HUES64 (cell line): ENCODE measurements around the gene SFSWAP.
A peak's percentile ranks its signal among the peaks of the same experiment; 100 is the strongest.
"Not testable (repeated sequence)": the region's sequence is repeated elsewhere in the genome, so short reads cannot be mapped to it uniquely, and the experiment has no call there.

ENCODE experiments used
- H3K27ac ChIP-seq: 2 replicates; pipeline ENCODE4 v1.7.0; 2013; ENCODE audit warnings: low read depth, low read length, inconsistent platforms
- H3K27me3 ChIP-seq: 2 replicates; pipeline ENCODE4 v1.6.1; 2013; ENCODE audit warnings: mild to moderate bottlenecking, low read length; ENCODE audit not compliant: insufficient read depth
- H3K36me3 ChIP-seq: 2 replicates; pipeline ENCODE4 v1.6.1; 2013; ENCODE audit warnings: mild to moderate bottlenecking, low read length; ENCODE audit not compliant: insufficient read depth
- H3K4me1 ChIP-seq: 2 replicates; pipeline ENCODE4 v1.6.1; 2013; ENCODE audit warnings: mild to moderate bottlenecking, low read length, moderate library complexity; ENCODE audit not compliant: insufficient read depth
- H3K4me3 ChIP-seq: 2 replicates; pipeline ENCODE4 v1.5.1; 2013; ENCODE audit warnings: mild to moderate bottlenecking, low read length, moderate library complexity
- H3K9ac ChIP-seq: 2 replicates; pipeline ENCODE4 v1.6.1; 2013; ENCODE audit warnings: mild to moderate bottlenecking, low read depth, low read length
- H3K9me3 ChIP-seq: 2 replicates; pipeline ENCODE4 v1.6.1; 2013; ENCODE audit warnings: low read depth, low read length; ENCODE audit not compliant: insufficient read depth
- WGBS: fragments of 150-250, 120-280 bp; methylation state at CpG from one replicate; pipeline ENCODE4 v1.1.7; 2013; ENCODE audit warnings: missing lambda C conversion rate; 5-methylcytosine and 5-hydroxymethylcytosine counted together

The SFSWAP gene

GRCh38 chr12:131737150-131737827 lies 26.4 kb downstream of the SFSWAP start:
- H3K27ac ChIP-seq = peak overlapping the region; percentile 6
- WGBS = 74% methylated on average over 21 of the region's 21 CpGs
- H3K4me1 ChIP-seq = peaks cover 17% of the 10 kb centered on the region
- H3K4me3 ChIP-seq = no peak overlapping the region
- H3K9ac ChIP-seq = 0 out of 2 replicates have a peak overlapping the region, but pooled peaks have one; percentile 5
- peaks cover 82% of the 10 kb centered on the region for H3K36me3 ChIP-seq
- peaks cover 8% of the 10 kb centered on the region; the same call in 1 of the 2 replicates for H3K9me3 ChIP-seq
- H3K27me3 ChIP-seq = no peaks in the 10 kb centered on the region

DNA sequence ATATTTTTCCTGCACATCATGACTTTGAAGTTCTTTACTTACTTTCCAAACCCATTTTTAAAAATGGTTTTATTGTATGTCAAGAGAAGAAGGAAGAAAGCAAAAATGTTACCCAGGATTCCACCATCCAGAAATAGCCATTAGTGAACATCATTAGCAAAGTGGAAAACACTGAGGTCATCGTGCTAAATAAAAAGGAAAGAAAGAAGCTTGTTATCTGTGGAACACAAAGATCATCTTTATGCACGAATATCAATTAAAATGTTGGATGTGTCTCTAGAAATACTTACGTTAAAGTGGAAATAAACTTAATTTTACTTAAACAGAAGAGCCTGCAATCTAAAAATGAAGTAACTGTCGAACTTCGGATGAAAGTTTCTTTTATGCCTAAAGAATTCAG lies 27.3 kb downstream of the SFSWAP start:
- Histone ChIP-seq H3K9me3 (peaks cover 17% of the 10 kb centered on the region), H3K4me3 (no peak overlapping the region), H3K27me3 (no peaks in the 10 kb centered on the region), H3K36me3 (peaks cover 82% of the 10 kb centered on the region), H3K27ac (no peak overlapping the region), H3K9ac (no peak overlapping the region), H3K4me1 (peaks cover 17% of the 10 kb centered on the region)
- WGBS = 97% methylated on average over 5 of the region's 5 CpGs

DNA sequence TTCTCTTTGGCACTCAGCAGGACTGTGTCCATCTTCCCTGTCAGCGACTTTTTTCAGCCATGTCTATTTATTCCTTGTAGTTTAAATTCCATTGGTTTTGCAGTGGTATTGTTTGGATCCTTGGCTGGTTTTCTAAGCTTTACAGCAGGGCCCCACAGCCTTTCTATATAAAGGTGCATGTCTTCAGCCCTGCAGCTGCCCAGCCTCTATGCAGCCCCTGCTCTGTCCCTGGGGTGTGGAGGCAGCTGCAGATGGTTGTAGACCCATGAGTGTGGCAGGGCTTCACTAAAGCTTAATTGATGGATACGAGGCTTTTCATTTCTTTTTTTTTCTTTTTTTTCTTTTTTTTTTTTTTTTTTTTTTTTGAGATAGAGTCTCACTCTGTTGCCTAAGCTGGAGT lies 29.7 kb downstream of the SFSWAP start:
- Histone ChIP-seq H3K4me1 (peaks cover 17% of the 10 kb centered on the region), H3K36me3 (peaks cover 83% of the 10 kb centered on the region), H3K27me3 (no peaks in the 10 kb centered on the region), H3K27ac (no peak overlapping the region), H3K4me3 (no peak overlapping the region), H3K9ac (no peak overlapping the region), H3K9me3 (peaks cover 33% of the 10 kb centered on the region)
- WGBS = 83% methylated on average over 1 of the region's 2 CpGs

- H3K9ac ChIP-seq, H3K4me3 ChIP-seq, H3K27ac ChIP-seq, H3K4me1 ChIP-seq, H3K27me3 ChIP-seq: not testable (repeated sequence)
- H3K9me3 ChIP-seq = peaks cover 33% of the 10 kb centered on the region
- peaks cover 91% of the 10 kb centered on the region for H3K36me3 ChIP-seq
- WGBS = 96% methylated on average over 1 of the region's 3 CpGs
Observed at GRCh38 chr12:131742761-131743160, 31.9 kb downstream of the SFSWAP start.

DNA sequence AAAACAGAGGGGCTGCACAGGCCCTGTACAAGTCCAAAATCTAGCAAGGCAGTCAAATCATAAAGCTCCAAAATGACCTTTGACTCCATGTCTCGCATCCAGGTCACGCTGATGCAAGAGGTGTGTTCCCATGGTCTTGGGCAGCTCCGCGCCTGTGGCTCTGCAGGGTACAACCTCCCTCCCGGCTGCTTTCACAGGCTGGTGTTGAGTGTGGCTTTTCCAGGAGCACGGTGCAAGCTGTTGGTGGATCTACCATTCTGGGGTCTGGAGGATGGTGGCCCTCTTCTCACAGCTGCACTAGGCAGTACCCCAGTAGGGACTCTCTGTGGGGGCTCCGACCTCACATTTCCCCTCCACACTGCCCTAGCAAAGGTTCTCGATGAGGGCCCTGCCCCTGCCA lies 32.5 kb downstream of the SFSWAP start:
- Histone ChIP-seq H3K9me3 (peaks cover 33% of the 10 kb centered on the region), H3K36me3 (peaks cover 91% of the 10 kb centered on the region)
- H3K9ac ChIP-seq, H3K4me1 ChIP-seq, H3K4me3 ChIP-seq, H3K27ac ChIP-seq, H3K27me3 ChIP-seq: not testable (repeated sequence)
- WGBS = 98% methylated on average over 8 of the region's 8 CpGs

DNA sequence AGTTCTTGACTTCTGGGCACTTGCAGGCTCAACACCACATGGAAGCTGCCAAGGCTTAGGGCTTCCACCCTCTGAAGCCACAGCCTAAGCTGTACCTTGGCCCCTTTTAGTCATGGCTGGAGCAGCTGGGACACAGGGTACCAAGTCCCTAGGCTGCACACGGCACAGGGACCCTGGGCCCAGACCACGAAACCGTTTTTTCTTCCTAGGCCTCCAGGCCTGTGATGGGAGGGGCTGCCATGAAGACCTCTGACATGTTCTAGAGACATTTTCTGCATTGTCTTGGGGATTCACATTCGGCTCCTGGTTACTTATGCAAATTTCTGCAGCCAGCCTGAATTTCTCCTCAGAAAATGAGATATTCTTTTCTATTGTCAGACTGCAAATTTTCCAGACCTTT lies 33.0 kb downstream of the SFSWAP start:
- not testable (repeated sequence) for H3K27me3 ChIP-seq, H3K27ac ChIP-seq, H3K4me3 ChIP-seq, H3K9ac ChIP-seq, H3K4me1 ChIP-seq
- Histone ChIP-seq H3K9me3 (peaks cover 33% of the 10 kb centered on the region), H3K36me3 (peaks cover 91% of the 10 kb centered on the region)
- whole genome bisulfite sequencing = 92% methylated on average over 4 of the region's 4 CpGs

DNA sequence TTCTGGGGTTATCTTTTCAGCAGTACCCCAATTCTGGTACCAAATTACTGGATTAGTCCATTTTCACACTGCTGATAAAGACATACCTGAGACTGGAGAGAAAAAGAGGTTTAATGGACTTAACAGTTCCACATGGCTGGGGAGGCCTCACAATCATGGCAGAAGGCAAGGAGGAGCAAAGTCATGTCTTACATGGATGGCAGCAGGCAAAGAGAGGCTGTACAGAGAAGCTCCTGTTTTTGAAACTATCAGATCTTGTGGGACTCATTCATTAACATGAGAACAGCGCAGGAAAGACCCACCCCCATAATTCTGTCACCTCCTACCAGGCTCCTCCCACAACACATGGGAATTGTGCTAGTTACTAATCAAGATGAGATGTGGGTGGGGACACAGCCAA lies 33.8 kb downstream of the SFSWAP start:
- Histone ChIP-seq H3K9me3 (peaks cover 33% of the 10 kb centered on the region), H3K36me3 (peaks cover 87% of the 10 kb centered on the region)
- not testable (repeated sequence) for H3K9ac ChIP-seq, H3K27me3 ChIP-seq, H3K4me1 ChIP-seq, H3K4me3 ChIP-seq, H3K27ac ChIP-seq
- 100% methylated on average over 1 of the region's 1 CpG for WGBS

DNA sequence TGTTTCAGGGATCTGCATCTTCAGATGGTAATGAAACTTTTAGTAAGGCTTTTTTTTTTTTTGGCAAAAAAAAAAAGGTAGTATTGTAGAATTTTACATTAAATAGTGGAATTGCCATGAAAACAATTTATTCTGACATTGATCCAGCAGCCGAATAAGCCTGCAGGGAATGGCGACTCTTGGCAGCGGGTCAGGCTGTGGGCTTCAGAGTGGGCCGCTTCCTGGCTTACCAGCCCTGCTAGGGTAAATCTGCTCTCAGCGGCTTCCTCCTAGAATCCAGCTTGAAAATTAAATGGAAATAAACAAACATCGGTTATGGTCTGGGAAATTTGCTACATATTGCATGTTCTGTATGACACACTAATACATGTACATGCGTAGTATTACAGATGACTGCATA lies 34.8 kb downstream of the SFSWAP start:
- Histone ChIP-seq H3K4me3 (no peak overlapping the region), H3K27me3 (no peaks in the 10 kb centered on the region), H3K4me1 (no peaks in the 10 kb centered on the region), H3K36me3 (peaks cover 82% of the 10 kb centered on the region), H3K27ac (no peak overlapping the region), H3K9ac (no peak overlapping the region), H3K9me3 (peaks cover 33% of the 10 kb centered on the region)
- WGBS = 95% methylated on average over 7 of the region's 7 CpGs

DNA sequence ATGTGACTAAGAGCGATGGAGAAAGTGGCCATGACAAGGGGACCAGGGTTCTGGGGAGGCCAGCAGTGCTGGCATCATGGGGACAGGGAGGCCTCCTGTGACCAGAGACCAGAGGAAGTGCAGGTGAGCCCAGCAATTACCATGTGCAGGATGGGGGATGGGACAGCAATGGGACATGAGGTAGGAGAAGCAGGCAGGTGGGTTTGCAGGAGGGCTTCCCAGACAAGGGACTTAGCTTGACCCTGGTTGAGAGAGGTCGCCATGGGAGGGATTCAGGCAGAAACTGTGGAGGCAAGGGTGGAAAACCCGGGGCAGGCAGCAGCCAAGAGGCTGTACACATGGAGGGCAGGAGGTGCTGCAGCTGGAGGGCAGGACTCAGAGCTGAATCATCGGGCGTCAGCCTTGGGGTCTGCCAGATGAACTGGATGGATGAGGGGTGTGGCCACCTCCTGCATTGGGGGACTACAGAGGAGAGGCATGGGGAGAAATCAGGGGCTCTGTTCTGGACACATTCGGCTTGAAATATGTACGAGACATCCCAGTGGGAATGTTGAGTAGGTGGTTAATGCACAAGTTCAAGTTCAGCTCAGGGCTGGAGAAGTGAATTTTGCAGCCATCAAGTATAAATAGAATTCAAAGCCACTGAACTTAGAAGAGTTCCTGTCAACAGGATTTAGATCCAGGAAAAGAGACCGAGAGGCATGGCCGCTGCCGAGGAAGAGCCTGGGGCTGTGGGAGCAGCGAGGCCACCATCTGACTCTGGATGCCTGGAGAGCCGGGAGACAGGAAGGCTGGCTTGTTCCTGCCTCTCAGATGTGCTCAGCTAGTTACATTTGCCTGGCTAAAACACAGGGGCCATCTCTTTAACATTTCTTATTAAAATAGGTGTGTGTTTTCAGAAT lies 36.6 kb downstream of the SFSWAP start:
- H3K36me3 ChIP-seq = peaks cover 71% of the 10 kb centered on the region
- H3K4me3 ChIP-seq = no peak overlapping the region
- peaks cover 12% of the 10 kb centered on the region for H3K4me1 ChIP-seq
- H3K9ac ChIP-seq = no peak overlapping the region
- H3K27ac ChIP-seq = no peak overlapping the region
- 95% methylated on average over 12 of the region's 12 CpGs for WGBS
- H3K27me3 ChIP-seq = no peaks in the 10 kb centered on the region
- peaks cover 23% of the 10 kb centered on the region for H3K9me3 ChIP-seq

DNA sequence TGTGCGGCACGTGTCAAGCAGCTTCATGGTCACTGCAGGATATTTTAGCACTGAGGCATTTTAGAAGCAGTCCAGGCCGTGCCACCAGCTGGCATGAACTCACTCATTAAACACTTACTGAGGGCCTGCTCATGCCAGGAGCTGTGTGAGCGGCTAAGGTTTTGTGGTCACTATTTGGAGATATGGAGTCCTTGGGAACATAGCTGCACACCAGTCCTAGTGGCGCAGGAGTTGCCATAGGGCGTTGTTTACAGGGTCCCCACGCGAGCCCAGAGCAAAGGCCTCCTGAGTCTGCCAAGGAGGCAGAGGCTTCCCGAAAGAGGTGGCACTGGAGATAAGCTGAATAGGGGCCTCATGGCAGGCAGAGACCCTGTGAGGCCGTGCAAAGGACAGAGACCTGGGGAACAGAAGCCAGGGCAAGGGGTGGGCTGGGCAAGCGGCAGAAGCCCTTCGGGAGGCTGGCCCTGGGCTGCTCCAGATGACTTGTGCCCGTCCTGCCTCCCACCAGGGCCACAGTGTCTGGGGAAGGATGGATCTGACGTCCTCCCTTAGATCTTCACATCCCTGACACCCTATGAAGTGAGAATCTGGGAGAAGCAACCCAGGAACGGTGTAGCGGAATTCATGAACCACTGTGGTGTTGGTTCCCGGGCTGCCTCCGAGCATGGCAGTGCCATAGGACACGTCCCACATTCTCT lies 38.9 kb downstream of the SFSWAP start:
- Histone ChIP-seq H3K27me3 (no peaks in the 10 kb centered on the region), H3K27ac (no peak overlapping the region), H3K36me3 (peaks cover 68% of the 10 kb centered on the region), H3K9ac (no peak overlapping the region), H3K4me1 (peaks cover 17% of the 10 kb centered on the region), H3K4me3 (no peak overlapping the region), H3K9me3 (peaks cover 2% of the 10 kb centered on the region; the same call in 1 of the 2 replicates)
- WGBS = 92% methylated on average over 19 of the region's 19 CpGs

- H3K27ac ChIP-seq = no peak overlapping the region
- no peaks in the 10 kb centered on the region for H3K9me3 ChIP-seq
- peaks cover 17% of the 10 kb centered on the region for H3K4me1 ChIP-seq
- H3K27me3 ChIP-seq = no peaks in the 10 kb centered on the region
- WGBS = 83% methylated on average over 7 of the region's 7 CpGs
- no peak overlapping the region for H3K4me3 ChIP-seq
- no peak overlapping the region for H3K9ac ChIP-seq
- peaks cover 69% of the 10 kb centered on the region for H3K36me3 ChIP-seq
Observed at GRCh38 chr12:131751335-131751734, 40.4 kb downstream of the SFSWAP start.
